HFFc6 (cell line): Measurements from ENCODE around the gene BICRA. TPM values are rescaled to one million over a fixed set of nuclear protein-coding genes. Genes with fewer than 3 reads are reported as not detected.

Source experiments
- DNase-seq: peaks from one replicate; pipeline ENCODE4 v3.0.0-alpha.2; 2018
- H3K27ac Mint-ChIP-seq: 2 replicates; pipeline ENCODE4 v1.8.0; 2020; ENCODE audit warnings: mild to moderate bottlenecking, mixed read lengths
- H3K27me3 Mint-ChIP-seq: 2 replicates; pipeline ENCODE4 v1.8.0; 2021; ENCODE audit warnings: mild to moderate bottlenecking, moderate library complexity, mixed read lengths; ENCODE audit not compliant: insufficient read depth
- H3K36me3 Mint-ChIP-seq: 2 replicates; pipeline ENCODE4 v1.8.0; 2021; ENCODE audit warnings: low read depth, mixed read lengths
- H3K4me1 Mint-ChIP-seq: 2 replicates; pipeline ENCODE4 v1.8.0; 2020; ENCODE audit warnings: low read depth, mixed read lengths
- H3K4me3 Mint-ChIP-seq: 2 replicates; pipeline ENCODE4 v1.8.0; 2020; ENCODE audit warnings: mild to moderate bottlenecking, moderate library complexity, mixed read lengths
- H3K9me3 Mint-ChIP-seq: 2 replicates; pipeline ENCODE4 v1.8.0; 2020; ENCODE audit warnings: mild to moderate bottlenecking, mixed read lengths
- total RNA-seq, 6 experiments: library from RNA; stranded (reverse); fragmentation: NEBNext Ultra II Directional; extraction: Animal tissue kit (Norgen Biotek cat#: 25700); gene quantifications; 2 replicates in 1 of 6; 3 replicates in 5 of 6; pipeline ENCODE4 v1.2.3, GENCODE V29; 2021
- TF ChIP-seq, protein P1 (sequence below): fragments of 200-600 bp; sonication (generic); IDR thresholded peaks from 2 replicates; pipeline ENCODE4 v1.5.0; 2021; ENCODE audit warnings: antibody characterized with exemption, mild to moderate bottlenecking

BICRA gene
- total RNA-seq, 6 experiments from 2014 or later: 11.8 to 16.7 (median 15.5) TPM

DNA sequence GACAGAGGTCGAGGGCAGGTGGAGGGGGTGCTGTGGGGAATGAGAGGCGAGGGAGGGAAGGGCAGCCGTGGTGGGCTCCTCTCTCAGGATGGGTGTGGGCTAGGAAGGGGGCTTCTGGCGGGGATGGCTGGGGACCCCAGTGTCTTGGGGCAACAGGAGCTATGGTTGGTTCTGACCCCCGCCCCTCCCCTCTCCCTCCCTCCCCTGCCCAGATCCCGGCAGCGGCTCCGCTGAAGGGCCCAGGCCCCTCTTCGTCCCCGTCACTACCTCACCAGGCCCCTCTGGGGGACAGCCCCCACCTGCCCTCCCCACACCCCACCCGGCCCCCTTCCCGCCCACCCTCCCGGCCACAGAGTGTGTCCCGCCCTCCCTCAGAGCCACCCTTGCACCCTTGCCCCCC, 85.0 kb downstream of the BICRA start:
- no peaks in the 10 kb centered on the region for H3K9me3 Mint-ChIP-seq
- H3K36me3 Mint-ChIP-seq: peaks cover 4% of the 10 kb centered on the region; the same call in 1 of the 2 replicates
- TF ChIP-seq, protein P1, sequence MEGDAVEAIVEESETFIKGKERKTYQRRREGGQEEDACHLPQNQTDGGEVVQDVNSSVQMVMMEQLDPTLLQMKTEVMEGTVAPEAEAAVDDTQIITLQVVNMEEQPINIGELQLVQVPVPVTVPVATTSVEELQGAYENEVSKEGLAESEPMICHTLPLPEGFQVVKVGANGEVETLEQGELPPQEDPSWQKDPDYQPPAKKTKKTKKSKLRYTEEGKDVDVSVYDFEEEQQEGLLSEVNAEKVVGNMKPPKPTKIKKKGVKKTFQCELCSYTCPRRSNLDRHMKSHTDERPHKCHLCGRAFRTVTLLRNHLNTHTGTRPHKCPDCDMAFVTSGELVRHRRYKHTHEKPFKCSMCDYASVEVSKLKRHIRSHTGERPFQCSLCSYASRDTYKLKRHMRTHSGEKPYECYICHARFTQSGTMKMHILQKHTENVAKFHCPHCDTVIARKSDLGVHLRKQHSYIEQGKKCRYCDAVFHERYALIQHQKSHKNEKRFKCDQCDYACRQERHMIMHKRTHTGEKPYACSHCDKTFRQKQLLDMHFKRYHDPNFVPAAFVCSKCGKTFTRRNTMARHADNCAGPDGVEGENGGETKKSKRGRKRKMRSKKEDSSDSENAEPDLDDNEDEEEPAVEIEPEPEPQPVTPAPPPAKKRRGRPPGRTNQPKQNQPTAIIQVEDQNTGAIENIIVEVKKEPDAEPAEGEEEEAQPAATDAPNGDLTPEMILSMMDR: no peak
- no peaks in the 10 kb centered on the region; the same call in 1 of the 2 replicates for H3K4me1 Mint-ChIP-seq
- DNase-seq: no peak
- peaks cover 3% of the 10 kb centered on the region for H3K27me3 Mint-ChIP-seq
- no peak overlapping the region for H3K4me3 Mint-ChIP-seq
- H3K27ac Mint-ChIP-seq: no peak overlapping the region

DNA sequence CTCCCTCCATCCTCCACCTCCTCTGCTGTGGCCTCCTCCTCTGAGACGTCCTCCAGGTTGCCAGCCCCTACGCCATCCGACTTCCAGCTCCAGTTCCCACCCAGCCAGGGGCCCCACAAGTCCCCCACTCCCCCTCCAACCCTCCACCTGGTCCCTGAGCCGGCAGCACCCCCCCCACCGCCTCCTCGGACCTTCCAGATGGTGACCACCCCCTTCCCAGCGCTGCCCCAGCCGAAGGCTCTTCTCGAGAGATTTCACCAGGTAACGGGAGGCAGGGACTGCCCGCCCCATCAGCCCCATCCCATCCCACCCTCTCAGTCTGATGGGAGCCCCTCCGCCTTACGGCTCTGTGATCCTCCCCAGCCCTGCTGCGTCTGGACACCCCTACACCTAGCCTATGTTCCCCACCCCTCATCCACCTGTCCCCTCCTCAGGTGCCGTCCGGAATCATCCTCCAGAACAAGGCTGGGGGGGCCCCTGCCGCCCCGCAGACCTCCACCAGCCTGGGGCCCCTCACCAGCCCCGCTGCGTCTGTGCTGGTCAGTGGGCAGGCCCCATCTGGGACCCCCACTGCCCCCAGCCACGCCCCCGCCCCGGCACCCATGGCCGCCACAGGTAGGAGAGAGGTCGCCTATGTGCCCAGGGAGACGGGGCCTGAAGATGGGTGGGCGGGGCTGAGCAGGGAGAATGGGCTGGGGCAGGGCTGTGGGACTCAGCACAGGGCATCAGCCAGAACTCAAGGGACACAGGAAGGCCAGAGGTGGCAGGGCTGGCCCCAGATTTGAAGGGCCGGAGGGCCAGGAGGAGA, 85.7 kb downstream of the BICRA start:
- TF ChIP-seq, protein P1: no peak
- no peaks in the 10 kb centered on the region for H3K9me3 Mint-ChIP-seq
- no peak overlapping the region for H3K4me3 Mint-ChIP-seq
- peaks cover 5% of the 10 kb centered on the region for H3K36me3 Mint-ChIP-seq
- no peak for DNase-seq
- H3K27me3 Mint-ChIP-seq: peaks cover 3% of the 10 kb centered on the region
- H3K4me1 Mint-ChIP-seq: no peaks in the 10 kb centered on the region; the same call in 1 of the 2 replicates
- H3K27ac Mint-ChIP-seq: no peak overlapping the region

DNA sequence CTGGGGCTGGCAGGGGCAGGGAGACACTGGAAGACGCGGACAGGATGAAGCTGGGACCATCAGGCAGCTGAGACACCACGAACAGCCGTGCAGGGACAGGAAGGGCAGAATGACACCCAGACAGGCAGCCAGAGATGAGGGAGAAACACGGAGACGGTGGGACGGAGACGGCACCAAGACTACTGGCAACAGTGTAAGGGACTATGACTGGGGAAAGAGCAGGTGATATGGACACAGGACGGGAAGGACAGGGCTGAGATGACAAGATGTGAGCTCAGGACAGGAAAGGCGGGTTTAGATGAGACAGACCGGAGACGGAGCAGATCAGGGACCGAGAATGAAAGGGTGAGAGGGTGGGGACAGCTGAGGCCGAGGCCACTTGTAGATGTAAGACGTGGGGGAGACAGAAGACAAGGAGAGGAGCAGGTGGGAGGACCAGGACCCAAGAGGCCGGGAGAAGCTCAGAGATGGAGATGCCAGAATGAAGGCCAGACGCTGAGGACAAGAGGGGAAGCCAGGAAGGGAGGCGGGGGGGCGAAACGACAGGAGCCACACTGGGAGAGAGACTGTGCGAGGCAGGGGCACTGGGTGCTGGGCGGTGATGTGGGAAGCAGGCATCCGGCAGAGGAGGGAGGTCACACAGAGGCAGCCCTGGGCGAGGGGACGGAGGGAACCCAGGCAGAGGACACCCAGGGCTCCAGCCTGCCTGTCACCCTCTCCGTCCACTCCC, 86.8 kb downstream of the BICRA start:
- Mint-ChIP-seq H3K27ac (no peak overlapping the region; the same call in 1 of the 2 replicates), H3K4me3 (no peak overlapping the region)
- TF ChIP-seq, protein P1: no peak

DNA sequence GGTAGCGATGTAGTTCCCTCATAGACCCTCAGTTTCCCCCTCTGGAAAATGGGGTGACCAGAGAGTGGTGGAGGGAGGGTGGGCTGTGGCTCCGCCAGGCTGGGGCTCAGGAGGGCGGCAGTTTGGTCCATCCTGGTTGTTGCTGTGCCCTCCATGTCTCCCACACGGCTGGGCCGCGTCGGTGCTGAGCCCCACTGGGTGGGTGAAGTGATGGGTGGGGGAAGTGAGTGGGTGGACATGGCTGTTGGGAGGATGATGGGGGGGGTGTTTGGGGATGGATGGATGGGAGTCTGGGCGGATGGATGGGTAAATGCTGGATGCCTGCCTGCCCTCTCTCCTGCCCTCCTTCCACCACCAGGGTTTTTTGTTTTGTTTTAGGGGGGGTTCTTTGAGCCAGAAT, 87.7 kb downstream of the BICRA start:
- Mint-ChIP-seq H3K27me3 (peaks cover 3% of the 10 kb centered on the region), H3K9me3 (no peaks in the 10 kb centered on the region), H3K4me1 (no peaks in the 10 kb centered on the region; the same call in 1 of the 2 replicates), H3K36me3 (peaks cover 6% of the 10 kb centered on the region; the same call in 1 of the 2 replicates), H3K4me3 (no peak overlapping the region), H3K27ac (no peak overlapping the region)
- TF ChIP-seq, protein P1: no peak
- DNase-seq: no peak

More for the DNA sequence above, 86.8 kb downstream of the BICRA start:
- H3K27me3 Mint-ChIP-seq: peaks cover 3% of the 10 kb centered on the region
- no peaks in the 10 kb centered on the region for H3K9me3 Mint-ChIP-seq
- DNase-seq: no peak
- H3K4me1 Mint-ChIP-seq: no peaks in the 10 kb centered on the region; the same call in 1 of the 2 replicates
- peaks cover 10% of the 10 kb centered on the region for H3K36me3 Mint-ChIP-seq

DNA sequence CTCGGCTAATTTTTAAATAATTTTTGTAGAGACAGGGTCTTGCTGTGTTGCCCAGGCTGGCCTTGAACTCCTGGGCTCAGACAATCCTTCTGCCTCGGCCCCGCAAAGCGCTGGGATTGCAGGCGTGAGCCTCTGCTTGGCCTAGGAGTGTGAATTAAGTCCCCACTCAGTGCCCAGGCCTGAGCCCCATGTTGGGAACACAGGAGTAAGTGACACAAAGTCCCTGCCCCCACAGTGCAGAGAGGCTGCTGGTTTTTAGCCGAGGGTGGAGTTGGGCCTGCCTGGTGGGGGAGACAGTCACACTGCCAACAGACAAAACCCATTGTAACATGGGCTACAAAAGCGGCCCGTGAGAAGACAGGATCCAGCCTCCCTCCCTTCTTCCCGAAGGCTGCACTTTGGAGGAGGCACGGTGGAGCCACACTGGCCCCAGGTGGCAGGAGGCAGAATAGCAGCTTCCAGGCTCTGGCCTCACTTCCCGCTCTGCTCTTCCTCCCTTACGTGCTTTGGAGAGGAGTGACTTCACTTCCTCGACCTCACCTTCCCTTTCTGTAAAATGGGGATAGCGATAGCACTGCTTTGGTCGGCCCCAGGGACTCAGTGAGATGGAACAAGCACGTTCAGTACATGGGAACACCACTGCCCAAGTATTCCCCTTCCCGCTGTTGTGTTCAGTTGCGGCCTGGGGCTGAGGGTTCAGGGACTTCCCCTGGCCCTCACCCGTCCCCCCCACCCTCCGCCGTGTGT, 89.1 kb downstream of the BICRA start:
- H3K4me3 Mint-ChIP-seq: no peak overlapping the region
- peaks cover 9% of the 10 kb centered on the region; the same call in 1 of the 2 replicates for H3K36me3 Mint-ChIP-seq
- H3K4me1 Mint-ChIP-seq: peaks cover 3% of the 10 kb centered on the region; the same call in 1 of the 2 replicates
- H3K27me3 Mint-ChIP-seq: peaks cover 3% of the 10 kb centered on the region
- peak overlapping the region; percentile 79 for H3K27ac Mint-ChIP-seq
- TF ChIP-seq, protein P1: peak; percentile 97
- no peaks in the 10 kb centered on the region for H3K9me3 Mint-ChIP-seq
- peak; percentile 66 for DNase-seq
